Endothelial cell of umbilical vein (primary cell): ENCODE measurements around the gene MRPL53. TPM values are rescaled to one million over a fixed set of nuclear protein-coding genes. Genes with fewer than 3 reads are reported as not detected.

Experiments
- BruUV-seq: library from RNA; stranded (reverse); fragments of 400-500 nt; replicated peaks from 2 replicates; lab custom pipeline; 2021; lab: Mats Ljungman, UMichigan
- CTCF ChIA-PET: fragments of 300-600, 350-600 bp; sonication (Branson Sonifier 250); formaldehyde crosslinking; loops from one replicate; lab custom pipeline; 2021; ENCODE audit warnings: antibody characterized with exemption, inconsistent platforms; lab: Charles Lee
- POLR2A ChIA-PET: fragments of 300-600, 350-600 bp; sonication (Branson Sonifier 250); formaldehyde crosslinking; loops from one replicate; lab custom pipeline; 2021; ENCODE audit warnings: antibody characterized with exemption, inconsistent platforms; lab: Charles Lee
- DNase-seq: peaks from one replicate; pipeline ENCODE4 v3.0.0-alpha.2; 2011; ENCODE audit warnings: low read depth, low spot score
- FAIRE-seq: peaks from 2 replicates; lab custom pipeline; 2011; peaks lifted over from hg19 to GRCh38; lab: Jason Lieb, UNC
- H2AFZ ChIP-seq: 2 replicates; pipeline ENCODE4 v1.6.0; 2012; ENCODE audit warnings: low read depth, low read length, control low read depth, inconsistent platforms
- H3K27ac ChIP-seq: 2 replicates; pipeline ENCODE4 v1.5.1; 2011; ENCODE audit warnings: low read depth, mild to moderate bottlenecking, control low read depth, low read length, moderate library complexity; ENCODE audit not compliant: insufficient read depth
- H3K27me3 ChIP-seq, 2 experiments: 2 replicates each; pipeline versions ENCODE4 v1.6.0 to v1.6.1; 2011; ENCODE audit warnings: low read length in 2 of 2, mixed read lengths in 1 of 2; ENCODE audit not compliant: control insufficient read depth in 2 of 2, insufficient read depth in 2 of 2
- H3K36me3 ChIP-seq, 2 experiments: 2 replicates in 1 of 2; 3 replicates in 1 of 2; pipeline ENCODE4 v1.5.1; 2011; ENCODE audit warnings: low read length in 2 of 2, mild to moderate bottlenecking in 1 of 2, moderate library complexity in 1 of 2; ENCODE audit not compliant: control insufficient read depth in 2 of 2, insufficient read depth in 2 of 2; ENCODE audit errors: extremely low read depth in 1 of 2
- H3K4me1 ChIP-seq: 3 replicates; pipeline ENCODE4 v1.5.1; 2011; ENCODE audit warnings: mild to moderate bottlenecking, low read length; ENCODE audit not compliant: control insufficient read depth, insufficient read depth; ENCODE audit errors: extremely low read depth
- H3K4me2 ChIP-seq: 2 replicates; pipeline ENCODE4 v1.6.1; 2011; ENCODE audit warnings: low read length, control low read depth, mixed read lengths; ENCODE audit not compliant: insufficient read depth
- H3K4me3 ChIP-seq, 3 experiments: fragments of 200-600 bp in 1 of 3; sonication (generic), shearing (Covaris generic) in 1 of 3; replicated peaks in 1 of 3; 2 replicates each; pipeline ENCODE4 v1.5.1; 2011 to 2016; ENCODE audit warnings: control low read depth in 3 of 3, low read length in 3 of 3, mild to moderate bottlenecking in 2 of 3, inconsistent platforms in 1 of 3, low read depth in 1 of 3, moderate library complexity in 1 of 3; ENCODE audit not compliant: insufficient read depth in 1 of 3
- H3K79me2 ChIP-seq: 2 replicates; pipeline ENCODE4 v1.6.0; 2012; ENCODE audit warnings: low read length, inconsistent platforms; ENCODE audit not compliant: control insufficient read depth, insufficient read depth
- H3K9ac ChIP-seq: replicated peaks from 2 replicates; pipeline ENCODE3; 2011; ENCODE audit warnings: low read length, control low read depth; ENCODE audit not compliant: insufficient read depth; ENCODE audit errors: extremely low read depth
- H3K9me1 ChIP-seq: replicated peaks from 3 replicates; pipeline ENCODE4 v1.6.0; 2011; ENCODE audit warnings: mild to moderate bottlenecking, low read length; ENCODE audit not compliant: control insufficient read depth, insufficient read depth; ENCODE audit errors: extremely low read depth
- H3K9me3 ChIP-seq: replicated peaks from 2 replicates; pipeline ENCODE4 v1.5.1; 2012; ENCODE audit warnings: low read length, inconsistent platforms; ENCODE audit not compliant: control insufficient read depth, insufficient read depth
- H4K20me1 ChIP-seq: replicated peaks from 2 replicates; pipeline ENCODE3; 2011; ENCODE audit warnings: mild to moderate bottlenecking, low read length; ENCODE audit not compliant: control insufficient read depth, insufficient read depth; ENCODE audit errors: extremely low read depth
- EZH2 ChIP-seq: IDR thresholded peaks from 2 replicates; pipeline ENCODE4 v1.6.1; 2012; ENCODE audit warnings: borderline replicate concordance, low read depth, mild to moderate bottlenecking, moderate library complexity, low read length, inconsistent platforms; ENCODE audit not compliant: severe bottlenecking
- FOS ChIP-seq: IDR thresholded peaks from 2 replicates; pipeline ENCODE4 v1.6.1; 2011; ENCODE audit warnings: mild to moderate bottlenecking, low read length, moderate library complexity, borderline replicate concordance; ENCODE audit not compliant: insufficient read depth
- GATA2 ChIP-seq: IDR thresholded peaks from 2 replicates; pipeline ENCODE4 v1.7.0; 2011; ENCODE audit warnings: low read depth, mild to moderate bottlenecking, moderate library complexity, mixed read lengths, low read length; ENCODE audit not compliant: insufficient read length, insufficient read depth
- dilution Hi-C: fragments of 300-500 bp; cut with MboI; formaldehyde crosslinking; loops from one replicate; pipeline ENCODE4 v1.15.0; 2019; ENCODE audit warnings: low sequenced_read_pairs; ENCODE audit not compliant: extremely low pct_ligation_motif_present
- intact Hi-C: fragments of 100-400 bp; cut with micrococcal nuclease; formaldehyde crosslinking; loops from one replicate; pipeline ENCODE4 v1.10.0; 2022
- polyA plus RNA-seq, 4 experiments: library from polyadenylated mRNA; depleted of rRNA in 3 of 4; stranded (reverse) in 3 of 4; unstranded in 1 of 4; fragments of >200 nt; gene quantifications; 2 replicates each; pipeline versions ENCODE4 v1.2.1 to v1.2.3, GENCODE V29; 2011 to 2012; ENCODE audit warnings: missing spikeins in 1 of 4
- total RNA-seq: library from RNA; stranded (reverse); gene quantifications from 2 replicates; pipeline ENCODE4 v1.2.3, GENCODE V29; 2021
- TF ChIP-seq, protein P1 (sequence below), 2 donors: IDR thresholded peaks; 1 replicate in 1 of 2; 2 replicates in 1 of 2; pipeline ENCODE4 v1.5.1; 2011; ENCODE audit warnings: low read length in 2 of 2, mild to moderate bottlenecking in 2 of 2, moderate library complexity in 2 of 2, control low read depth in 1 of 2, inconsistent platforms in 1 of 2, low read depth in 1 of 2; ENCODE audit not compliant: insufficient read depth in 1 of 2; ENCODE audit errors: extremely low read depth in 1 of 2

MRPL53 gene
- total and polyA plus RNA-seq, 2 donors (not counting 3 experiments of a cell fraction or from before 2014, with no cell fraction given) = 68.7 to 69.7 TPM

DNA sequence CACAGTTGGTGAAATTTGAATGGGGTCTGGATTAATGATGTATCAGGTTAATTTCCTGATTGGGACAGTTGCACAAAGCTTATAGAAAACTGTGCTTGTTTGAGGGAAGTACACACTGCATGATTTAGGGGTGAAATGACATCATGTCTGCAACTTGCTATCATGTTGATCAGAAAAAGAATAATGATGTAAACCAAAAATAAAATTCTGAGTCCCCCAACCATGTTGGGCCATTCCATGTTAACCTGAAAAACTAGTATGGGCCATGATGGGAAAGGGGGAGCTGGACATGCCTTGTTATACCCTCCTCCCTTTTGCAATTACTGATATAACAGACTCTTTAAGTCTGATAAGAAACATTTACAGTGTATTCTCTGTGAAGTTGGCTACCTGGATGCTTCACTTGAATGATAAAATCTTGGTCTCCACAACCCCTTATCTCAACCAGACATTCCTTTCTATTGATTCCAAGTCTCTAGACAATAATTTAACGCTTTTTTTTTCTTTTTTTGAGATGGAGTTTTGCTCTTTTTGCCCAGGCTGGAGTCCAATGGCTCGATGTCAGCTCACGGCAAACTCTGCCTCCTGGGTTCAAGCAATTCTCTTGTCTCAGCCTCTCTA is 21.8 kb downstream of the MRPL53 start:
- intact Hi-C loops (no loop called here), dilution Hi-C loops (no loop called here)
- Histone ChIP-seq H3K79me2 (no peaks in the 10 kb centered on the region), H3K4me1 (peaks cover 6% of the 10 kb centered on the region), H3K4me2 (no peak overlapping the region), H3K36me3 (no peaks in the 10 kb centered on the region), H3K9me3 (no peaks in the 10 kb centered on the region), H3K27ac (no peak overlapping the region), H3K9me1 (no peaks in the 10 kb centered on the region), H3K27me3 (peaks cover 4 to 8% of the 10 kb centered on the region in 2 experiments), H4K20me1 (no peaks in the 10 kb centered on the region), H2AFZ (no peak overlapping the region), H3K4me3 (no peak overlapping the region), H3K9ac (no peak overlapping the region)
- TF ChIP-seq, protein P1, sequence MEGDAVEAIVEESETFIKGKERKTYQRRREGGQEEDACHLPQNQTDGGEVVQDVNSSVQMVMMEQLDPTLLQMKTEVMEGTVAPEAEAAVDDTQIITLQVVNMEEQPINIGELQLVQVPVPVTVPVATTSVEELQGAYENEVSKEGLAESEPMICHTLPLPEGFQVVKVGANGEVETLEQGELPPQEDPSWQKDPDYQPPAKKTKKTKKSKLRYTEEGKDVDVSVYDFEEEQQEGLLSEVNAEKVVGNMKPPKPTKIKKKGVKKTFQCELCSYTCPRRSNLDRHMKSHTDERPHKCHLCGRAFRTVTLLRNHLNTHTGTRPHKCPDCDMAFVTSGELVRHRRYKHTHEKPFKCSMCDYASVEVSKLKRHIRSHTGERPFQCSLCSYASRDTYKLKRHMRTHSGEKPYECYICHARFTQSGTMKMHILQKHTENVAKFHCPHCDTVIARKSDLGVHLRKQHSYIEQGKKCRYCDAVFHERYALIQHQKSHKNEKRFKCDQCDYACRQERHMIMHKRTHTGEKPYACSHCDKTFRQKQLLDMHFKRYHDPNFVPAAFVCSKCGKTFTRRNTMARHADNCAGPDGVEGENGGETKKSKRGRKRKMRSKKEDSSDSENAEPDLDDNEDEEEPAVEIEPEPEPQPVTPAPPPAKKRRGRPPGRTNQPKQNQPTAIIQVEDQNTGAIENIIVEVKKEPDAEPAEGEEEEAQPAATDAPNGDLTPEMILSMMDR (IDR thresholded peaks at IDR 0.05; ENCODE audit: extremely low read depth in 1 of 2, insufficient read depth in 1 of 2, low read depth in 1 of 2, low read length in 2 of 2) = no peak
- TF ChIP-seq FOS (no peak), GATA2 (no peak), EZH2 (no peak)
- DNase-seq (no peak), FAIRE-seq (no peak)
- no TSS peak for BruUV-seq
- ChIA-PET CTCF (interaction anchor here (0.7 kb wide), 1 partner anchor 116 kb away, joined by 3 read pairs; no protein-coding TSS in a partner anchor), POLR2A (no interaction called here)
